GM19043 (cell line): ENCODE data around the gene MOXD1.

Experiments used
- ATAC-seq: cut with Tn5 transposase; IDR thresholded peaks from one replicate; pipeline ENCODE4 v1.9.1; 2021; ENCODE audit warnings: low read depth; ENCODE audit not compliant: unreplicated experiment

Gene MOXD1

GRCh38 chr6:132247381-132248159 lies 153.7 kb downstream of the MOXD1 start:
- no peak for ATAC-seq

GRCh38 chr6:132246632-132247270 lies 154.5 kb downstream of the MOXD1 start:
- no peak for ATAC-seq

- no peak for ATAC-seq
These were observed 155.1 kb downstream of the MOXD1 start for GRCh38 chr6:132246120-132246617.
